OCI-LY7 (cell line): ENCODE measurements around the gene LAMA2. TPM values are rescaled to one million over a fixed set of nuclear protein-coding genes. Genes with fewer than 3 reads are reported as not detected.

Experiments used
- BruUV-seq: library from RNA; stranded (reverse); fragments of 400-500 nt; replicated peaks from 2 replicates; lab custom pipeline; 2021; lab: Mats Ljungman, UMichigan
- CTCF ChIA-PET: fragments of 300-600 bp; sonication (Branson Sonifier 250); formaldehyde crosslinking; loops from one replicate; lab custom pipeline; 2022; ENCODE audit warnings: antibody characterized with exemption; ENCODE audit not compliant: unreplicated experiment; lab: Charles Lee
- POLR2A ChIA-PET: fragments of 300-600 bp; sonication (Branson Sonifier 250); formaldehyde crosslinking; loops from one replicate; lab custom pipeline; 2022; ENCODE audit warnings: antibody characterized with exemption; lab: Charles Lee
- DNase-seq: peaks from one replicate; pipeline ENCODE4 v3.0.0-alpha.2; 2015; ENCODE audit warnings: low spot score
- H2AFZ ChIP-seq: fragments of 200-600 bp; sonication (generic), shearing (Covaris generic); 2 replicates; pipeline ENCODE4 v1.6.1; 2014; ENCODE audit warnings: mild to moderate bottlenecking, antibody characterized with exemption, low read length, moderate library complexity
- H3K27ac ChIP-seq: fragments of 200-600 bp; sonication (generic); 2 replicates; pipeline ENCODE4 v1.5.1; 2014; ENCODE audit warnings: mixed run types, low read depth, mild to moderate bottlenecking, moderate library complexity, low read length, inconsistent platforms; ENCODE audit not compliant: poor library complexity, severe bottlenecking
- H3K36me3 ChIP-seq: fragments of 200-600 bp; sonication (generic); 2 replicates; pipeline ENCODE4 v1.6.1; 2014; ENCODE audit warnings: mild to moderate bottlenecking, antibody characterized with exemption, low read length, moderate library complexity, mixed read lengths; ENCODE audit not compliant: insufficient read depth
- H3K4me1 ChIP-seq: fragments of 200-600 bp; sonication (generic); 2 replicates; pipeline ENCODE4 v1.5.1; 2014; ENCODE audit warnings: mild to moderate bottlenecking, low read length; ENCODE audit not compliant: insufficient read depth, poor library complexity, severe bottlenecking
- H3K4me2 ChIP-seq: fragments of 200-600 bp; sonication (generic); 2 replicates; pipeline ENCODE4 v1.6.1; 2014; ENCODE audit warnings: mild to moderate bottlenecking, low read length
- H3K4me3 ChIP-seq: fragments of 200-600 bp; sonication (generic); 2 replicates; pipeline ENCODE4 v1.5.1; 2014; ENCODE audit warnings: mild to moderate bottlenecking, low read depth, low read length; ENCODE audit not compliant: poor library complexity, severe bottlenecking
- H3K79me2 ChIP-seq: fragments of 200-600 bp; sonication (generic); 2 replicates; pipeline ENCODE4 v1.6.1; 2016; ENCODE audit warnings: low read depth, mild to moderate bottlenecking, low read length, moderate library complexity, mixed read lengths; ENCODE audit not compliant: insufficient read depth
- H3K9me2 ChIP-seq: fragments of 200-600 bp; sonication (generic); 2 replicates; pipeline ENCODE4 v1.6.1; 2016; ENCODE audit warnings: mild to moderate bottlenecking, low read length, mixed read lengths; ENCODE audit not compliant: insufficient read depth
- H3K9me3 ChIP-seq: fragments of 200-600 bp; sonication (generic); 2 replicates; pipeline ENCODE4 v1.6.1; 2014; ENCODE audit warnings: mild to moderate bottlenecking, mixed run types, low read length, mixed read lengths
- H4K20me1 ChIP-seq: fragments of 200-600 bp; sonication (generic); 2 replicates; pipeline ENCODE4 v1.6.1; 2014; ENCODE audit warnings: mild to moderate bottlenecking, antibody characterized with exemption, low read length, moderate library complexity, mixed read lengths; ENCODE audit not compliant: insufficient read depth
- EZH2phosphoT487 ChIP-seq: fragments of 200-600 bp; sonication (generic); IDR thresholded peaks from 2 replicates; pipeline ENCODE4 v1.6.1; 2018; ENCODE audit warnings: low read depth, borderline replicate concordance, mild to moderate bottlenecking, mixed run types, antibody characterized with exemption, low read length, moderate library complexity, mixed read lengths
- intact Hi-C: fragments of 100-400 bp; cut with micrococcal nuclease; formaldehyde crosslinking; loops from one replicate; pipeline ENCODE4 v1.10.0; 2022; ENCODE audit not compliant: unreplicated experiment
- total RNA-seq, 2 experiments: library from RNA; depleted of rRNA in 1 of 2; stranded (reverse); fragments of >200 nt in 1 of 2; shearing (Covaris generic) in 1 of 2; gene quantifications; 2 replicates each; pipeline ENCODE4 v1.2.3, GENCODE V29; 2014 to 2022
- TF ChIP-seq, protein P1 (sequence below): fragments of 200-600 bp; sonication (generic); conservative IDR thresholded peaks from 2 replicates; pipeline ENCODE4 v1.5.1; 2014; ENCODE audit warnings: mild to moderate bottlenecking, antibody characterized with exemption, low read length, moderate library complexity, mixed read lengths

Gene LAMA2
- total RNA-seq, 2 experiments from 2014 or later = not detected

DNA sequence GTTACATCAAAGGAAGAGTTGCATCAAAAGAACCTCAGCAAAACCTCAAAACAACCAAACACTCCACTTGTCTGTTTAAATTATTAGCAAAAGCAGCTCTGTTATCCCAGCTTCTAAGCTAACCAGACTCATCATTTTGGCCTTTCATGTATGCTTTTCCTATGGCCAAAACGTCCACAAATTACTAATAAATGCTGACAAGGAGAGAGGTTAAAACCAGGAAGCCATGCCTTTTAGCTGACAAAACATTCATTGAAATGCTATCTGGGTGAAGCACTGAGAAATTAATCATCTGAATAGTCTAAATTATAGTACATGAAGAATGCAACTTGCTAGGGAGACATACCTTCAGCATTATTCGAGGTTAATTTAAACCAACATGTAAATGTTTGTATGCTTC is 80.6 kb downstream of the LAMA2 start:
- BruUV-seq = no TSS peak
- intact Hi-C loops = no loop called here
- H3K4me3 ChIP-seq = no peak overlapping the region
- H3K4me2 ChIP-seq = no peak overlapping the region
- no peak for DNase-seq
- H3K79me2 ChIP-seq = no peaks in the 10 kb centered on the region
- H3K27ac ChIP-seq = no peak overlapping the region
- no peak for TF ChIP-seq EZH2phosphoT487
- TF ChIP-seq, protein P1, sequence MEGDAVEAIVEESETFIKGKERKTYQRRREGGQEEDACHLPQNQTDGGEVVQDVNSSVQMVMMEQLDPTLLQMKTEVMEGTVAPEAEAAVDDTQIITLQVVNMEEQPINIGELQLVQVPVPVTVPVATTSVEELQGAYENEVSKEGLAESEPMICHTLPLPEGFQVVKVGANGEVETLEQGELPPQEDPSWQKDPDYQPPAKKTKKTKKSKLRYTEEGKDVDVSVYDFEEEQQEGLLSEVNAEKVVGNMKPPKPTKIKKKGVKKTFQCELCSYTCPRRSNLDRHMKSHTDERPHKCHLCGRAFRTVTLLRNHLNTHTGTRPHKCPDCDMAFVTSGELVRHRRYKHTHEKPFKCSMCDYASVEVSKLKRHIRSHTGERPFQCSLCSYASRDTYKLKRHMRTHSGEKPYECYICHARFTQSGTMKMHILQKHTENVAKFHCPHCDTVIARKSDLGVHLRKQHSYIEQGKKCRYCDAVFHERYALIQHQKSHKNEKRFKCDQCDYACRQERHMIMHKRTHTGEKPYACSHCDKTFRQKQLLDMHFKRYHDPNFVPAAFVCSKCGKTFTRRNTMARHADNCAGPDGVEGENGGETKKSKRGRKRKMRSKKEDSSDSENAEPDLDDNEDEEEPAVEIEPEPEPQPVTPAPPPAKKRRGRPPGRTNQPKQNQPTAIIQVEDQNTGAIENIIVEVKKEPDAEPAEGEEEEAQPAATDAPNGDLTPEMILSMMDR = no peak
- H3K4me1 ChIP-seq = no peaks in the 10 kb centered on the region
- ChIA-PET POLR2A (no interaction called here), CTCF (no interaction called here)
- no peaks in the 10 kb centered on the region for H3K36me3 ChIP-seq
- H3K9me3 ChIP-seq = no peaks in the 10 kb centered on the region
- H4K20me1 ChIP-seq = no peaks in the 10 kb centered on the region
- no peaks in the 10 kb centered on the region for H3K9me2 ChIP-seq
- no peak overlapping the region for H2AFZ ChIP-seq

DNA sequence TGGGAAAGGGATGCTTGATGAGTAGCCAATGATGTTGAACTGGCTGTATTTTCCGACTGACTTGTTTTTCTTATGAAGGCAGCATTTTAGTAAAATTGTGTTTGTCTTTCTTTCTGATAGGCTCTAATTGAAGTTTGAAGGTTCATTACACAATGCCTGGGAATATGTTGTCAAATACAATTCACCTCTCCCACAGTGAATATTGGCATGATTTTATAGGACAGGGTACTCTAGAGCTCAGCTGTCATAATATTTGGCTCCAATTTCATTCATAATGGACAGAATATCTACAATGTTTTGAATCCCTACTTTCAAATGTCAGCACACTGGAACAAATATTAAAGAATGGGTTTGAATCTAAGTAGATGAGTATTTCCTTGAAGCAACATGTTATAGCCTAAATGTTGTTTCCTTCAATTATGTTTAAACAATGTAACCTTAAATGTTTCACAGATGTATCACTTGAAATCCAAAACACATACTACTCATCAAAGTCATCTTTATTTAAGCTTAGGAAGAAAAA is 81.4 kb downstream of the LAMA2 start:
- H3K4me2 ChIP-seq = no peak overlapping the region
- TF ChIP-seq, protein P1 = no peak
- TF ChIP-seq EZH2phosphoT487 = no peak
- no peak overlapping the region for H3K27ac ChIP-seq
- no peak for DNase-seq
- POLR2A ChIA-PET = no interaction called here
- intact Hi-C loops = no loop called here
- no peaks in the 10 kb centered on the region for H3K9me2 ChIP-seq
- CTCF ChIA-PET = no interaction called here
- no peak overlapping the region for H2AFZ ChIP-seq
- H3K4me1 ChIP-seq = no peaks in the 10 kb centered on the region
- H3K36me3 ChIP-seq = no peaks in the 10 kb centered on the region
- H4K20me1 ChIP-seq = no peaks in the 10 kb centered on the region
- H3K79me2 ChIP-seq = no peaks in the 10 kb centered on the region
- no TSS peak for BruUV-seq
- H3K9me3 ChIP-seq = no peaks in the 10 kb centered on the region
- H3K4me3 ChIP-seq = no peak overlapping the region

DNA sequence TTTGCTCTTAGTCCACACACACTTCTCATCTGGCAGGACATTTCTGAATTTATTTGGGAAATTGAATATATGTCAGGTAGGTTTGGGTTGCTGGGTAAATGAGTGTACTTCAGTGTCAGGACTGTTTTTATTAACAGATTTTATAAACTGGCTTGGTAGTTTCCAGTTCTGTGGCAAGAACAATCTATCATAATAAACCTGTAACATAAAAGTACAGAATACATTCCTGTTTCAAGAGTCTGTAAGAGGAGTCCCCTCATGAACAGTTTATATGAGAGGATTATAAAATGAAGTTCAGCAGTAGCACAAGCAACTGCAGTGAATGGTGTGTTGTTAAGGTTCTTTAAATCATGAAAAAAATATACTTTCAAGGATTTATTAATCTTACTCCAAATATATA is 81.8 kb downstream of the LAMA2 start:
- TF ChIP-seq, protein P1 = no peak
- no peak for TF ChIP-seq EZH2phosphoT487
- intact Hi-C loops = no loop called here
- H3K79me2 ChIP-seq = no peaks in the 10 kb centered on the region
- no peaks in the 10 kb centered on the region for H3K36me3 ChIP-seq
- ChIA-PET POLR2A (no interaction called here), CTCF (no interaction called here)
- no peaks in the 10 kb centered on the region for H3K4me1 ChIP-seq
- no peaks in the 10 kb centered on the region for H3K9me3 ChIP-seq
- no peak overlapping the region for H3K27ac ChIP-seq
- no peaks in the 10 kb centered on the region for H3K9me2 ChIP-seq
- H3K4me2 ChIP-seq = no peak overlapping the region
- H2AFZ ChIP-seq = no peak overlapping the region
- no peaks in the 10 kb centered on the region for H4K20me1 ChIP-seq
- BruUV-seq = no TSS peak
- H3K4me3 ChIP-seq = no peak overlapping the region
- DNase-seq = no peak
